K562 (cell line): ENCODE results near the gene SOX15. TPM values are rescaled to one million over a fixed set of nuclear protein-coding genes. Genes with fewer than 3 reads are reported as not detected.
A peak's percentile ranks its signal among the peaks of the same experiment; 100 is the strongest.

Experiments
- CHD2 ChIP-seq: IDR thresholded peaks from 2 replicates; pipeline ENCODE4 v1.6.1; 2011; ENCODE audit warnings: low read depth, low read length
- CHD7 ChIP-seq: fragments of 200-600 bp; sonication (generic); IDR thresholded peaks from one replicate; pipeline ENCODE4 v1.6.1; 2012; ENCODE audit warnings: mild to moderate bottlenecking, low read depth, low read length, inconsistent platforms
- ESRRA ChIP-seq: fragments of 450-650 bp; IDR thresholded peaks from 2 replicates; pipeline ENCODE4 v1.6.1; 2014; ENCODE audit warnings: low read depth, mild to moderate bottlenecking, moderate library complexity, borderline replicate concordance
- HNRNPUL1 ChIP-seq: fragments of 200-400 bp; formaldehyde crosslinking; IDR thresholded peaks from 2 replicates; pipeline ENCODE4 v1.6.1; 2017; ENCODE audit warnings: low read length
- KDM4B ChIP-seq, 2 experiments: fragments of 450-650 bp in 1 of 2; sonication (generic) in 1 of 2; IDR thresholded peaks; 2 replicates each; pipeline ENCODE4 v1.6.1; 2016 to 2017; ENCODE audit warnings: borderline replicate concordance in 2 of 2, antibody characterized with exemption in 1 of 2, low read depth in 1 of 2, mild to moderate bottlenecking in 1 of 2
- NCOR1 ChIP-seq: fragments of 450-650 bp; IDR thresholded peaks from 2 replicates; pipeline ENCODE4 v1.6.1; 2016; ENCODE audit warnings: mild to moderate bottlenecking, moderate library complexity
- NFXL1 ChIP-seq: fragments of 450-650 bp; formaldehyde crosslinking; IDR thresholded peaks from 2 replicates; pipeline ENCODE4 v1.4.0; 2021; ENCODE audit warnings: mild to moderate bottlenecking
- RBM22 ChIP-seq: fragments of 200-400 bp; formaldehyde crosslinking; IDR thresholded peaks from 2 replicates; pipeline ENCODE4 v1.6.1; 2018; ENCODE audit warnings: low read length, low read depth; ENCODE audit not compliant: poor library complexity, severe bottlenecking
- SOX6 ChIP-seq: fragments of 450-650 bp; IDR thresholded peaks from 2 replicates; pipeline ENCODE4 v1.6.1; 2014; ENCODE audit warnings: mild to moderate bottlenecking
- TCF7 ChIP-seq: sonication (generic); IDR thresholded peaks from 2 replicates; pipeline ENCODE4 v1.6.1; 2016; ENCODE audit warnings: antibody characterized with exemption, borderline replicate concordance
- ZNF165 ChIP-seq: fragments of 250-450 bp; sonication (Bioruptor Pico); IDR thresholded peaks from 2 replicates; pipeline ENCODE4 v1.4.0; 2020; ENCODE audit warnings: borderline replicate concordance
- ZNF830 ChIP-seq: fragments of 250-450 bp; sonication (Bioruptor Pico); IDR thresholded peaks from 2 replicates; pipeline ENCODE4 v1.5.0; 2021; ENCODE audit warnings: mild to moderate bottlenecking
- polyA plus RNA-seq, 8 experiments: library from polyadenylated mRNA; depleted of rRNA in 4 of 8; stranded (reverse) in 5 of 8; unstranded in 3 of 8; fragments of >200 nt; fragmentation: Nextera tagmentation in 2 of 8; fragmentation: Illumina TruSeq in 1 of 8; extraction: Ambion mirVana in 2 of 8; extraction: Trizol in 1 of 8; gene quantifications; 2 replicates each; pipeline versions ENCODE4 v1.2.1 to v1.2.3, GENCODE V29; 2011 to 2014; ENCODE audit warnings: inconsistent platforms in 1 of 8, missing spikeins in 1 of 8
- total RNA-seq, 7 experiments: library from RNA; depleted of rRNA in 6 of 7; stranded (reverse); fragments of >200 nt in 6 of 7; fragmentation: Illumina TruSeq in 2 of 7; extraction: Trizol in 2 of 7; gene quantifications; 2 replicates each; pipeline versions ENCODE4 v1.2.1 to v1.2.3, GENCODE V29; 2011 to 2021; ENCODE audit warnings: low replicate concordance in 1 of 7
- TF ChIP-seq, protein P1 (sequence below): fragments of 450-650 bp; IDR thresholded peaks from 2 replicates; pipeline ENCODE4 v1.6.1; 2018; ENCODE audit not compliant: partially characterized antibody

SOX15 gene
- total and polyA plus RNA-seq, 9 of the 15 experiments (the other 6 are each of a cell fraction or from before 2014, with no cell fraction given): 0.07 to 0.33 (median 0.19) TPM; not detected in 5

DNA sequence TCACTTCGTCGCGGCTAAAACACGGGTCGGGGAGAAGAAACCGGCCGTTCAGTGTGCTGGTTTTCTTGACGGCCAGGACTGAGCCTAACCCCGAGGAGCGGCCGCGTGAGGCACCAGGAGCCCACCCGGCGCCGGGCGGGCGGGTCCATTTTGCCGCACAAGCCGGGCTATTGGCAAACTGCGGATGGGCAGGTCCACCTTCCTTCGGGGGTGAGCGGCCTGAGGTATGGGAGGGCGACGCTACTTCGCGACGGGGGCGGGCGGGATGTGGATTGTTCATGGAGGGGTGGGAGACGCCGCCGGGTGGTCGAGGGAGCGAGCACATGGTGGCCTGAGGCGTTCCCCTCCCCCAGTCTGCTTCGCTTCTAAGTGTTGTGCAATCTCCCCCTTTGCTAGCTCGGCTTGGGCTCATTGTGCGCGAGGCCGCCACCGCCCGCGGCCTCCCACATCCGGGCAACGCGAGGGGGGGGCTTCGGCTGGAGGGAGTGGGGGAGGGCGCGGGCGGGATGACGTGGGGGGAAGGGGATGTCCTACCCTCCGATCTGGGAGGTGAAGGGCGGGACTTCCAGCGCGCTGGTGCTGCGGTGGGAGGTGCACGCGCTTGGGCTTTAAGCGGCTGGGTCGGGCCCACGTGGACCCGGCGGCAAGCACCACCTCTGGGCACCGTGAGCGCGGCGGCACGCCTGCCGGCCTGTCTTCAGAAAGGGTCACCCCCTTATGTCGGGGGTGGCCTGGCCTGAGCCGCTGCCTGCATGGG lies 16.4 kb downstream of the SOX15 start (continued):
- TF ChIP-seq CHD7: no peak
- TF ChIP-seq CHD2: peak; percentile 48; the same call in 1 of the 2 replicates
- no peak for TF ChIP-seq ESRRA
- no peak for TF ChIP-seq ZNF165 (CRISPR knock-in tag)
- no peak for TF ChIP-seq TCF7
- TF ChIP-seq NCOR1: 0 out of 2 replicates have a peak, but pooled peaks have one; percentile 31
- peak; percentile 96 for TF ChIP-seq RBM22
- TF ChIP-seq KDM4B (IDR thresholded peaks at IDR 0.05; ENCODE audit: borderline replicate concordance in 2 of 2, low read depth in 1 of 2): no peak
- TF ChIP-seq, protein P1, sequence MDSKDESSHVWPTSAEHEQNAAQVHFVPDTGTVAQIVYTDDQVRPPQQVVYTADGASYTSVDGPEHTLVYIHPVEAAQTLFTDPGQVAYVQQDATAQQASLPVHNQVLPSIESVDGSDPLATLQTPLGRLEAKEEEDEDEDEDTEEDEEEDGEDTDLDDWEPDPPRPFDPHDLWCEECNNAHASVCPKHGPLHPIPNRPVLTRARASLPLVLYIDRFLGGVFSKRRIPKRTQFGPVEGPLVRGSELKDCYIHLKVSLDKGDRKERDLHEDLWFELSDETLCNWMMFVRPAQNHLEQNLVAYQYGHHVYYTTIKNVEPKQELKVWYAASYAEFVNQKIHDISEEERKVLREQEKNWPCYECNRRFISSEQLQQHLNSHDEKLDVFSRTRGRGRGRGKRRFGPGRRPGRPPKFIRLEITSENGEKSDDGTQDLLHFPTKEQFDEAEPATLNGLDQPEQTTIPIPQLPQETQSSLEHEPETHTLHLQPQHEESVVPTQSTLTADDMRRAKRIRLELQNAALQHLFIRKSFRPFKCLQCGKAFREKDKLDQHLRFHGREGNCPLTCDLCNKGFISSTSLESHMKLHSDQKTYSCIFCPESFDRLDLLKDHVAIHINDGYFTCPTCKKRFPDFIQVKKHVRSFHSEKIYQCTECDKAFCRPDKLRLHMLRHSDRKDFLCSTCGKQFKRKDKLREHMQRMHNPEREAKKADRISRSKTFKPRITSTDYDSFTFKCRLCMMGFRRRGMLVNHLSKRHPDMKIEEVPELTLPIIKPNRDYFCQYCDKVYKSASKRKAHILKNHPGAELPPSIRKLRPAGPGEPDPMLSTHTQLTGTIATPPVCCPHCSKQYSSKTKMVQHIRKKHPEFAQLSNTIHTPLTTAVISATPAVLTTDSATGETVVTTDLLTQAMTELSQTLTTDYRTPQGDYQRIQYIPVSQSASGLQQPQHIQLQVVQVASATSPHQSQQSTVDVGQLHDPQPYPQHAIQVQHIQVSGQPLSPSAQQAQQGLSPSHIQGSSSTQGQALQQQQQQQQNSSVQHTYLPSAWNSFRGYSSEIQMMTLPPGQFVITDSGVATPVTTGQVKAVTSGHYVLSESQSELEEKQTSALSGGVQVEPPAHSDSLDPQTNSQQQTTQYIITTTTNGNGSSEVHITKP: peak; percentile 96
- TF ChIP-seq ZNF830 (CRISPR knock-in tag): no peak
- no peak for TF ChIP-seq SOX6
- peak; percentile 74; the same call in 1 of the 2 replicates for TF ChIP-seq HNRNPUL1
- TF ChIP-seq NFXL1: no peak
